Endothelial cell of umbilical vein (primary cell): ENCODE measurements around the gene CLEC4M.

Experiments used
- CTCF ChIP-seq, 2 donors: IDR thresholded peaks; 1 replicate in 1 of 2; 2 replicates in 1 of 2; pipeline ENCODE4 v1.5.1; 2011; ENCODE audit warnings: low read length in 2 of 2, mild to moderate bottlenecking in 2 of 2, moderate library complexity in 2 of 2, control low read depth in 1 of 2, inconsistent platforms in 1 of 2, low read depth in 1 of 2; ENCODE audit not compliant: insufficient read depth in 1 of 2; ENCODE audit errors: extremely low read depth in 1 of 2
- EZH2 ChIP-seq: IDR thresholded peaks from 2 replicates; pipeline ENCODE4 v1.6.1; 2012; ENCODE audit warnings: borderline replicate concordance, low read depth, mild to moderate bottlenecking, moderate library complexity, low read length, inconsistent platforms; ENCODE audit not compliant: severe bottlenecking
- FOS ChIP-seq: IDR thresholded peaks from 2 replicates; pipeline ENCODE4 v1.6.1; 2011; ENCODE audit warnings: mild to moderate bottlenecking, low read length, moderate library complexity, borderline replicate concordance; ENCODE audit not compliant: insufficient read depth
- MAX ChIP-seq: IDR thresholded peaks from 2 replicates; pipeline ENCODE4 v1.6.1; 2011; ENCODE audit not compliant: insufficient read depth, insufficient read length
- MYC ChIP-seq: IDR thresholded peaks from one replicate; pipeline ENCODE4 v1.6.1; 2011; ENCODE audit warnings: mild to moderate bottlenecking, low read depth, low read length
- POLR2A ChIP-seq: IDR thresholded peaks from 2 replicates; pipeline ENCODE4 v1.6.1; 2012; ENCODE audit warnings: low read depth, mild to moderate bottlenecking, control low read depth, low read length
- POLR2AphosphoS5 ChIP-seq: IDR thresholded peaks from 2 replicates; pipeline ENCODE4 v1.6.1; 2012; ENCODE audit warnings: low read depth, mild to moderate bottlenecking, control low read depth, low read length, moderate library complexity; ENCODE audit not compliant: insufficient read depth

- TF ChIP-seq CTCF (IDR thresholded peaks at IDR 0.05; ENCODE audit: extremely low read depth in 1 of 2, insufficient read depth in 1 of 2, low read depth in 1 of 2, low read length in 2 of 2) (no peak), FOS (no peak), POLR2AphosphoS5 (no peak), MYC (no peak), POLR2A (no peak), EZH2 (no peak), MAX (no peak)
These were observed 10.8 kb downstream of the CLEC4M start for GRCh38 chr19:7773841-7774240.
